HepG2 (cell line): Measurements from ENCODE around the gene LDAH. TPM values are rescaled to one million over a fixed set of nuclear protein-coding genes. Genes with fewer than 3 reads are reported as not detected.

Source experiments
- CCDC6 ChIP-seq: sonication (generic); formaldehyde crosslinking; IDR thresholded peaks from 2 replicates; pipeline ENCODE4 v1.8.1; 2022; ENCODE audit warnings: mild to moderate bottlenecking, missing genetic modification reagents, moderate library complexity
- ETV6 ChIP-seq: sonication (generic); formaldehyde crosslinking; conservative IDR thresholded peaks from 2 replicates; pipeline ENCODE4 v1.4.0; 2020; ENCODE audit warnings: missing genetic modification reagents
- GABPA ChIP-seq, 2 experiments: IDR thresholded peaks; 2 replicates each; pipeline ENCODE4 v1.6.1; 2011 to 2016; ENCODE audit warnings: low read depth in 2 of 2, low read length in 1 of 2, missing biosample characterization in 1 of 2, missing genetic modification characterization in 1 of 2
- GATAD1 ChIP-seq: IDR thresholded peaks from 2 replicates; pipeline ENCODE4 v1.6.1; 2016; ENCODE audit warnings: missing genetic modification reagents, missing compliant biosample characterization
- HNRNPH1 ChIP-seq: fragments of 200-400 bp; formaldehyde crosslinking; optimal IDR thresholded peaks from 2 replicates; pipeline ENCODE3; 2017; ENCODE audit warnings: mild to moderate bottlenecking, low read depth, low read length
- MYC ChIP-seq: sonication (generic); formaldehyde crosslinking; IDR thresholded peaks from 2 replicates; pipeline ENCODE4 v1.9.0; 2021; ENCODE audit warnings: missing genetic modification reagents, borderline replicate concordance
- PHF8 ChIP-seq: sonication (generic); formaldehyde crosslinking; IDR thresholded peaks from 2 replicates; pipeline ENCODE4 v1.5.0; 2020; ENCODE audit warnings: missing genetic modification reagents
- RCOR2 ChIP-seq: IDR thresholded peaks from 2 replicates; pipeline ENCODE4 v1.6.1; 2016; ENCODE audit warnings: missing biosample characterization, missing genetic modification reagents
- polyA plus RNA-seq, 8 experiments: library from polyadenylated mRNA; depleted of rRNA in 3 of 8; stranded (reverse) in 7 of 8; unstranded in 1 of 8; fragments of >200 nt; fragmentation: Illumina TruSeq in 4 of 8; extraction: Trizol in 4 of 8; gene quantifications; 2 replicates each; pipeline versions ENCODE4 v1.2.1 to v1.2.3, GENCODE V29; 2011 to 2016; ENCODE audit warnings: low read depth in 4 of 8, missing spikeins in 1 of 8, mixed read lengths in 1 of 8; ENCODE audit not compliant: insufficient read depth in 1 of 8
- total RNA-seq, 5 experiments: library from RNA; depleted of rRNA; stranded (reverse); fragments of >200 nt; fragmentation: Illumina TruSeq; extraction: Trizol; gene quantifications; 2 replicates each; pipeline ENCODE4 v1.2.3, GENCODE V29; 2016; ENCODE audit warnings: low read depth in 1 of 5
- TF ChIP-seq, protein P1 (sequence below): sonication (generic); formaldehyde crosslinking; IDR thresholded peaks from 2 replicates; pipeline ENCODE4 v1.4.0; 2020; ENCODE audit warnings: mild to moderate bottlenecking, missing genetic modification reagents
- TF ChIP-seq, protein P2 (sequence below): sonication (generic); formaldehyde crosslinking; IDR thresholded peaks from 2 replicates; pipeline ENCODE4 v1.4.0; 2020; ENCODE audit warnings: missing genetic modification reagents, mild to moderate bottlenecking, borderline replicate concordance
- TF ChIP-seq, protein P3 (sequence below): sonication (generic); formaldehyde crosslinking; conservative IDR thresholded peaks from 2 replicates; pipeline ENCODE4 v1.4.0; 2020; ENCODE audit warnings: missing genetic modification reagents
- TF ChIP-seq, protein P4 (sequence below): sonication (generic); formaldehyde crosslinking; IDR thresholded peaks from 2 replicates; pipeline ENCODE4 v1.8.1; 2023; ENCODE audit warnings: mild to moderate bottlenecking, moderate library complexity, missing genetic modification reagents
- TF ChIP-seq, protein P5 (sequence below): IDR thresholded peaks from 2 replicates; pipeline ENCODE4 v1.6.1; 2016; ENCODE audit warnings: missing genetic modification reagents, missing compliant biosample characterization

Gene LDAH
- total and polyA plus RNA-seq, 2 of the 13 experiments (the other 11 are each of a cell fraction or from before 2014, with no cell fraction given) = 28.8 to 46.2 TPM

DNA sequence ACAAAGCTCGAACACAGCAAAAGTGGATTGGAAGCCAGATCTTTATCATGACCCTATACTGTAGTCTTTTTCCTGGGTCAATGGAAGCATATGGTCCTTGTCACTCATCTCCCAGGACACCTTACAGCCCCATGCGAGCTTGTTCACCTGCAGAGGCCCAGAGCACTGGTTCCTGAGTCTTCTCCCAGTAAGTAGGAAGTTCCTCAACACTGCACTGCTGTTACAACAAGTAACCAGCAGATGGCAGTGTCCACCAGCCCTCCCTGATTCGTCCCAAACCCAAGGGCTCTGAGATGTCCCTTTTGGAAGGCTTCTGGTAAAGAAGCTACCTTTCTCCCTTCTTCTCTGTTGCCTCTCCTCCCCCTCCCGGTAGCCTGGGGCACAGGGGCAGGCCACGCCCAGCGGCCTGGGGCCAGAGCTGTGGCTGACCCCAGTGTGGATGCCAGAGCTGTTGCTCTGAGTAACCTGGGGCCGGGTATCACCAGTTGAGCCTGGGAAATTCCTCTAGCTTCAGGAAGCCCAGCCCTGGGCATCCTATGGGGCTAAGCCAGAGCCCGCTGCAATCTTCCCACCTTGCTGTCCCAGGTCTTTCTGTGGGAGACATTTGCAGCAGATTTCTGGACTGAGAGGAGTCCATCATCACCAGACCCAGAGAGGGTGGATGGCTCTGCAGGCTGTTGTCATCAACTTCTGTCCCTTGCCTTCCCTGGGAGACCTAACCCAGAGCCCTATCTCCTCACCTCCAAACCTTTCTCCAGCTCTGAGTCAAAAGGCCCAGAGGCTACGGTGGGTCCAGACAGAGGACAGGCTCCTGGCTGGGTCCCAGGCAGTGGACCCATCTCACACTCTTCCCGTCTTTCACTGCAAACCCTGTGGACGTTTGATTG is 161.2 kb downstream of the LDAH start (continued):
- TF ChIP-seq, protein P1, sequence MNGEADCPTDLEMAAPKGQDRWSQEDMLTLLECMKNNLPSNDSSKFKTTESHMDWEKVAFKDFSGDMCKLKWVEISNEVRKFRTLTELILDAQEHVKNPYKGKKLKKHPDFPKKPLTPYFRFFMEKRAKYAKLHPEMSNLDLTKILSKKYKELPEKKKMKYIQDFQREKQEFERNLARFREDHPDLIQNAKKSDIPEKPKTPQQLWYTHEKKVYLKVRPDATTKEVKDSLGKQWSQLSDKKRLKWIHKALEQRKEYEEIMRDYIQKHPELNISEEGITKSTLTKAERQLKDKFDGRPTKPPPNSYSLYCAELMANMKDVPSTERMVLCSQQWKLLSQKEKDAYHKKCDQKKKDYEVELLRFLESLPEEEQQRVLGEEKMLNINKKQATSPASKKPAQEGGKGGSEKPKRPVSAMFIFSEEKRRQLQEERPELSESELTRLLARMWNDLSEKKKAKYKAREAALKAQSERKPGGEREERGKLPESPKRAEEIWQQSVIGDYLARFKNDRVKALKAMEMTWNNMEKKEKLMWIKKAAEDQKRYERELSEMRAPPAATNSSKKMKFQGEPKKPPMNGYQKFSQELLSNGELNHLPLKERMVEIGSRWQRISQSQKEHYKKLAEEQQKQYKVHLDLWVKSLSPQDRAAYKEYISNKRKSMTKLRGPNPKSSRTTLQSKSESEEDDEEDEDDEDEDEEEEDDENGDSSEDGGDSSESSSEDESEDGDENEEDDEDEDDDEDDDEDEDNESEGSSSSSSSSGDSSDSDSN (CRISPR knock-in tag) = peak; percentile 46; the same call in 1 of the 2 replicates
- TF ChIP-seq, protein P2, sequence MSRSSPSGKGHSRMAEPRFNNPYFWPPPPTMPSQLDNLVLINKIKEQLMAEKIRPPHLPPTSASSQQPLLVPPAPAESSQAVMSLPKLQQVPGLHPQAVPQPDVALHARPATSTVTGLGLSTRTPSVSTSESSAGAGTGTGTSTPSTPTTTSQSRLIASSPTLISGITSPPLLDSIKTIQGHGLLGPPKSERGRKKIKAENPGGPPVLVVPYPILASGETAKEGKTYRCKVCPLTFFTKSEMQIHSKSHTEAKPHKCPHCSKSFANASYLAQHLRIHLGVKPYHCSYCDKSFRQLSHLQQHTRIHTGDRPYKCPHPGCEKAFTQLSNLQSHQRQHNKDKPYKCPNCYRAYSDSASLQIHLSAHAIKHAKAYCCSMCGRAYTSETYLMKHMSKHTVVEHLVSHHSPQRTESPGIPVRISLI = peak; percentile 46; the same call in 1 of the 2 replicates
- TF ChIP-seq GABPA (IDR thresholded peaks at IDR 0.05; ENCODE audit: low read depth, low read length) = no peak
- no peak for TF ChIP-seq GABPA (CRISPR knock-in tag; IDR thresholded peaks at IDR 0.05; ENCODE audit: low read depth)
- TF ChIP-seq CCDC6 (CRISPR knock-in tag) = no peak
- TF ChIP-seq, protein P3, sequence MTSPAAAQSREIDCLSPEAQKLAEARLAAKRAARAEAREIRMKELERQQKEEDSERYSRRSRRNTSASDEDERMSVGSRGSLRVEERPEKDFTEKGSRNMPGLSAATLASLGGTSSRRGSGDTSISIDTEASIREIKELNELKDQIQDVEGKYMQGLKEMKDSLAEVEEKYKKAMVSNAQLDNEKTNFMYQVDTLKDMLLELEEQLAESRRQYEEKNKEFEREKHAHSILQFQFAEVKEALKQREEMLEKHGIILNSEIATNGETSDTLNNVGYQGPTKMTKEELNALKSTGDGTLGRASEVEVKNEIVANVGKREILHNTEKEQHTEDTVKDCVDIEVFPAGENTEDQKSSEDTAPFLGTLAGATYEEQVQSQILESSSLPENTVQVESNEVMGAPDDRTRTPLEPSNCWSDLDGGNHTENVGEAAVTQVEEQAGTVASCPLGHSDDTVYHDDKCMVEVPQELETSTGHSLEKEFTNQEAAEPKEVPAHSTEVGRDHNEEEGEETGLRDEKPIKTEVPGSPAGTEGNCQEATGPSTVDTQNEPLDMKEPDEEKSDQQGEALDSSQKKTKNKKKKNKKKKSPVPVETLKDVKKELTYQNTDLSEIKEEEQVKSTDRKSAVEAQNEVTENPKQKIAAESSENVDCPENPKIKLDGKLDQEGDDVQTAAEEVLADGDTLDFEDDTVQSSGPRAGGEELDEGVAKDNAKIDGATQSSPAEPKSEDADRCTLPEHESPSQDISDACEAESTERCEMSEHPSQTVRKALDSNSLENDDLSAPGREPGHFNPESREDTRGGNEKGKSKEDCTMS (CRISPR knock-in tag) = no peak
- TF ChIP-seq GATAD1 (CRISPR knock-in tag) = peak; percentile 25; the same call in 1 of the 2 replicates
- TF ChIP-seq, protein P4, sequence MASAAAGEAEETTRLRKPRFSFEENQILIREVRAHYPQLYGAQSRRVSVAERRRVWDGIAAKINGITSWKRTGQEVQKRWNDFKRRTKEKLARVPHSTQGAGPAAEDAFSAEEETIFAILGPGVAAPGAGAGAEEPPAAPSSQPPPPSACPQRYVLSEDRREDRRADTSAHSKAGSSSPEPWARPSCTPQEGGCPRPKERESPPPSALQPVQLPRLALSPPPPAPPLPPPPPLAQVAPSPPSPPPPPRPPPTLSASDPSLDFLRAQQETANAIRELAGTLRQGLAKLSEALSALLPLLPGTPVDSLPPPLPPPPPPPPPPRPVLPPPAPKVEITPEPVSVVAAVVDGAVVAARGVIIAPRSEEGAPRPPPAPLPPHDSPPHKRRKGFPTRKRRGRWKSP = no peak
- TF ChIP-seq HNRNPH1 = no peak
- peak; percentile 58 for TF ChIP-seq RCOR2 (CRISPR knock-in tag)
- TF ChIP-seq MYC (CRISPR knock-in tag) = peak; percentile 51; the same call in 1 of the 2 replicates
- 0 out of 2 replicates have a peak, but pooled peaks have one; percentile 19 for TF ChIP-seq PHF8 (CRISPR knock-in tag)
- no peak for TF ChIP-seq ETV6 (CRISPR knock-in tag)
- TF ChIP-seq, protein P5, sequence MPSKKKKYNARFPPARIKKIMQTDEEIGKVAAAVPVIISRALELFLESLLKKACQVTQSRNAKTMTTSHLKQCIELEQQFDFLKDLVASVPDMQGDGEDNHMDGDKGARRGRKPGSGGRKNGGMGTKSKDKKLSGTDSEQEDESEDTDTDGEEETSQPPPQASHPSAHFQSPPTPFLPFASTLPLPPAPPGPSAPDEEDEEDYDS (CRISPR knock-in tag) = peak; percentile 30; the same call in 1 of the 2 replicates
